ENCODE results near the gene ACTRT1.

ACTRT1 gene

DNA sequence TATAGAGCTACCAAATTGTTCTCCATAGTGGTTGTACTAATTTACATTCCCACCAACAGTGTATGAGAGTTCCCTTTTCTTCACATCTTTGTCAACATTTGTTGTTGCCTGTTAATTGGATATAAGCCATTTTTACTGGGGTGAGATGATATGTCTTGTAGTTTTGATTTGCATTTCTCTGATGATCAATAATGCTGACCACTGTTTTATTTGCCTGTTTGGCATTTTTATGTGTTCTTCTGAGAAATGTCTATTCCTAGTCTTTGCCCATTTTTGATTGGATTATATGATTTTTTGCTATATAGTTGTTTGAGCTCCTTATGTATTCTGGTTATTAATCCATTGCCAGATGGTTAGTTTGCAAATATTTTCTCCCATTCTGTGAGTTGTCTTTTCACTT lies 44.3 kb downstream of the ACTRT1 start:
- TF ChIP-seq ZFP3 (CRISPR knock-in tag; IDR thresholded peaks at IDR 0.05) (no peak), TOX (CRISPR knock-in tag; IDR thresholded peaks at IDR 0.05; ENCODE audit: borderline replicate concordance) (no peak), SNAI2 (CRISPR knock-in tag; IDR thresholded peaks at IDR 0.05) (no peak), ARNTL (CRISPR knock-in tag; IDR thresholded peaks at IDR 0.05; ENCODE audit: borderline replicate concordance, low read depth) (no peak), PATZ1 (CRISPR knock-in tag; IDR thresholded peaks at IDR 0.05; ENCODE audit: borderline replicate concordance) (no peak), ZNF70 (CRISPR knock-in tag; IDR thresholded peaks at IDR 0.05) (no peak), GLIS3 (CRISPR knock-in tag; IDR thresholded peaks at IDR 0.05) (no peak), OSR1 (CRISPR knock-in tag; IDR thresholded peaks at IDR 0.05) (no peak), ESRRG (CRISPR knock-in tag; IDR thresholded peaks at IDR 0.05) (no peak), ISL1 (CRISPR knock-in tag; IDR thresholded peaks at IDR 0.05) (no peak), BACH2 (CRISPR knock-in tag; IDR thresholded peaks at IDR 0.05; ENCODE audit: borderline replicate concordance) (no peak), CSDC2 (CRISPR knock-in tag; IDR thresholded peaks at IDR 0.05) (no peak), TCF4 (CRISPR knock-in tag; IDR thresholded peaks at IDR 0.05; ENCODE audit: borderline replicate concordance) (no peak)
- TF ChIP-seq, protein P1, sequence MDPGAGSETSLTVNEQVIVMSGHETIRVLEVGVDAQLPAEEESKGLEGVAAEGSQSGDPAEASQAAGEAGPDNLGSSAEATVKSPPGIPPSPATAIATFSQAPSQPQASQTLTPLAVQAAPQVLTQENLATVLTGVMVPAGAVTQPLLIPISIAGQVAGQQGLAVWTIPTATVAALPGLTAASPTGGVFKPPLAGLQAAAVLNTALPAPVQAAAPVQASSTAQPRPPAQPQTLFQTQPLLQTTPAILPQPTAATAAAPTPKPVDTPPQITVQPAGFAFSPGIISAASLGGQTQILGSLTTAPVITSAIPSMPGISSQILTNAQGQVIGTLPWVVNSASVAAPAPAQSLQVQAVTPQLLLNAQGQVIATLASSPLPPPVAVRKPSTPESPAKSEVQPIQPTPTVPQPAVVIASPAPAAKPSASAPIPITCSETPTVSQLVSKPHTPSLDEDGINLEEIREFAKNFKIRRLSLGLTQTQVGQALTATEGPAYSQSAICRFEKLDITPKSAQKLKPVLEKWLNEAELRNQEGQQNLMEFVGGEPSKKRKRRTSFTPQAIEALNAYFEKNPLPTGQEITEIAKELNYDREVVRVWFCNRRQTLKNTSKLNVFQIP (CRISPR knock-in tag; IDR thresholded peaks at IDR 0.05; ENCODE audit: borderline replicate concordance, low read depth): no peak
- TF ChIP-seq, protein P2, sequence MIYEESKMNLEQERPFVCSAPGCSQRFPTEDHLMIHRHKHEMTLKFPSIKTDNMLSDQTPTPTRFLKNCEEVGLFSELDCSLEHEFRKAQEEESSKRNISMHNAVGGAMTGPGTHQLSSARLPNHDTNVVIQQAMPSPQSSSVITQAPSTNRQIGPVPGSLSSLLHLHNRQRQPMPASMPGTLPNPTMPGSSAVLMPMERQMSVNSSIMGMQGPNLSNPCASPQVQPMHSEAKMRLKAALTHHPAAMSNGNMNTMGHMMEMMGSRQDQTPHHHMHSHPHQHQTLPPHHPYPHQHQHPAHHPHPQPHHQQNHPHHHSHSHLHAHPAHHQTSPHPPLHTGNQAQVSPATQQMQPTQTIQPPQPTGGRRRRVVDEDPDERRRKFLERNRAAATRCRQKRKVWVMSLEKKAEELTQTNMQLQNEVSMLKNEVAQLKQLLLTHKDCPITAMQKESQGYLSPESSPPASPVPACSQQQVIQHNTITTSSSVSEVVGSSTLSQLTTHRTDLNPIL (CRISPR knock-in tag; IDR thresholded peaks at IDR 0.05; ENCODE audit: low read depth): no peak
- TF ChIP-seq, protein P3, sequence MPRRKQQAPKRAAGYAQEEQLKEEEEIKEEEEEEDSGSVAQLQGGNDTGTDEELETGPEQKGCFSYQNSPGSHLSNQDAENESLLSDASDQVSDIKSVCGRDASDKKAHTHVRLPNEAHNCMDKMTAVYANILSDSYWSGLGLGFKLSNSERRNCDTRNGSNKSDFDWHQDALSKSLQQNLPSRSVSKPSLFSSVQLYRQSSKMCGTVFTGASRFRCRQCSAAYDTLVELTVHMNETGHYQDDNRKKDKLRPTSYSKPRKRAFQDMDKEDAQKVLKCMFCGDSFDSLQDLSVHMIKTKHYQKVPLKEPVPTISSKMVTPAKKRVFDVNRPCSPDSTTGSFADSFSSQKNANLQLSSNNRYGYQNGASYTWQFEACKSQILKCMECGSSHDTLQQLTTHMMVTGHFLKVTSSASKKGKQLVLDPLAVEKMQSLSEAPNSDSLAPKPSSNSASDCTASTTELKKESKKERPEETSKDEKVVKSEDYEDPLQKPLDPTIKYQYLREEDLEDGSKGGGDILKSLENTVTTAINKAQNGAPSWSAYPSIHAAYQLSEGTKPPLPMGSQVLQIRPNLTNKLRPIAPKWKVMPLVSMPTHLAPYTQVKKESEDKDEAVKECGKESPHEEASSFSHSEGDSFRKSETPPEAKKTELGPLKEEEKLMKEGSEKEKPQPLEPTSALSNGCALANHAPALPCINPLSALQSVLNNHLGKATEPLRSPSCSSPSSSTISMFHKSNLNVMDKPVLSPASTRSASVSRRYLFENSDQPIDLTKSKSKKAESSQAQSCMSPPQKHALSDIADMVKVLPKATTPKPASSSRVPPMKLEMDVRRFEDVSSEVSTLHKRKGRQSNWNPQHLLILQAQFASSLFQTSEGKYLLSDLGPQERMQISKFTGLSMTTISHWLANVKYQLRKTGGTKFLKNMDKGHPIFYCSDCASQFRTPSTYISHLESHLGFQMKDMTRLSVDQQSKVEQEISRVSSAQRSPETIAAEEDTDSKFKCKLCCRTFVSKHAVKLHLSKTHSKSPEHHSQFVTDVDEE (CRISPR knock-in tag; IDR thresholded peaks at IDR 0.05): no peak
- ATAC-seq: no peak

Measured in SK-N-SH treated with all-trans-retinoic acid at 6 μM for 48 hours (cell line).